ENCODE results near the gene JAZF1.

The JAZF1 gene

DNA sequence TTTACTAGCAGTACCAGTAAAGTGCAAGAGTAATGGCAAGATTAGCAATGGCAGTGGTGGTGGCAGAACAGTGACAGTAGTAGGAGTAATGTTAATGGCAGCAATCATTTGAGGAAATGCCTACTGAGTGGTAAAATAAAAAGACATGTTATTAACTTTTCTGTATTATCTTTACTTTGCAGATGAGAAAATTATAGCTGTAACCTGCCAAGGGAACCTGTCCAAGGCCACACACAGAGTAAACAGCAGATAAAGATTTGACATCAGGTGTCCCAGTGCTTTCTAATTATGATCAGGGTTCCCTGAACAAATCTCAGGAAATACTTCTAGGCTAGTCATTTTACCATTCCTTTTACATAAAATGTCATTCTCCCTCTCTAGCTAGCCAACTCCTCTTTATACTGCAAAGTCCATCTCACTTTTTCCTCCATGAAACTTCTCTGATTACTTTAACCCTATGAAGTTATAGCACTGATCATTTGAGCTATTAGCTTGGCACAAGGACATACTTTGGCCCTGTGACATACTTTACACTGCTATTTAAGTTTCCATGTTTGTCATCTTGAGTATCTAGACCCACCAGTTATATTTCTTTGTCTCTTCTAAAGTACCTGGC lies 221.6 kb downstream of the JAZF1 start:
- Histone ChIP-seq H3K27ac (no peak overlapping the region), H2AFZ (no peak overlapping the region), H3K4me2 (ENCODE audit: low read length) (no peak overlapping the region), H3K4me1 (no peaks in the 10 kb centered on the region), H3K4me3 (ENCODE audit: low read depth, low read length) (no peak overlapping the region), H3K9me3 (ENCODE audit: control insufficient read depth, low read length) (no peaks in the 10 kb centered on the region), H3K79me2 (peaks cover 4% of the 10 kb centered on the region), H3K36me3 (ENCODE audit: control insufficient read depth, insufficient read depth, low read length) (no peaks in the 10 kb centered on the region), H3K9ac (no peak overlapping the region), H3K27me3 (ENCODE audit: control insufficient read depth, insufficient read depth, low read length) (no peaks in the 10 kb centered on the region)
- TF ChIP-seq, protein P1, sequence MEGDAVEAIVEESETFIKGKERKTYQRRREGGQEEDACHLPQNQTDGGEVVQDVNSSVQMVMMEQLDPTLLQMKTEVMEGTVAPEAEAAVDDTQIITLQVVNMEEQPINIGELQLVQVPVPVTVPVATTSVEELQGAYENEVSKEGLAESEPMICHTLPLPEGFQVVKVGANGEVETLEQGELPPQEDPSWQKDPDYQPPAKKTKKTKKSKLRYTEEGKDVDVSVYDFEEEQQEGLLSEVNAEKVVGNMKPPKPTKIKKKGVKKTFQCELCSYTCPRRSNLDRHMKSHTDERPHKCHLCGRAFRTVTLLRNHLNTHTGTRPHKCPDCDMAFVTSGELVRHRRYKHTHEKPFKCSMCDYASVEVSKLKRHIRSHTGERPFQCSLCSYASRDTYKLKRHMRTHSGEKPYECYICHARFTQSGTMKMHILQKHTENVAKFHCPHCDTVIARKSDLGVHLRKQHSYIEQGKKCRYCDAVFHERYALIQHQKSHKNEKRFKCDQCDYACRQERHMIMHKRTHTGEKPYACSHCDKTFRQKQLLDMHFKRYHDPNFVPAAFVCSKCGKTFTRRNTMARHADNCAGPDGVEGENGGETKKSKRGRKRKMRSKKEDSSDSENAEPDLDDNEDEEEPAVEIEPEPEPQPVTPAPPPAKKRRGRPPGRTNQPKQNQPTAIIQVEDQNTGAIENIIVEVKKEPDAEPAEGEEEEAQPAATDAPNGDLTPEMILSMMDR (IDR thresholded peaks at IDR 0.05), result no peak

DNA sequence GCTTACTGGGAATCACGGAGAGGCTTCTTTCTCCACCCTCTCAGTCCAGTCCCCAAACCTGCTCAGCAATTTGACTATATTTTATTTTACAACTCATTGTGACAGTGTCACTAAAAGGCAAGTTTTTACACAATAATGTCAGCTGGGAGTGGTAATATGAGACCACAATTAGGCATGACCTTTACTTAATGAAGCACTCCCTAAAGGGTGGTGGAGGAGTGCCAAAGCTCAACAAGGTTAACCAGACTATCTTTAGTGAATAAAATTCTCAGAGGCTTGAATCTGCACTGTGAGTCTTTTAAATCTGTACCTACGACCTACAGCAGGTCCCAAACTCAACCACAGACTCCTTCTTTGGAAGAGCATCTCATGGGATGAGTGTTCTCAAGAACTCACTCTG lies 225.0 kb downstream of the JAZF1 start:
- Histone ChIP-seq H2AFZ (no peak overlapping the region), H3K9ac (no peak overlapping the region), H3K9me3 (ENCODE audit: control insufficient read depth, low read length) (no peaks in the 10 kb centered on the region), H3K27ac (no peak overlapping the region), H3K4me1 (no peaks in the 10 kb centered on the region), H3K4me2 (ENCODE audit: low read length) (no peak overlapping the region), H3K27me3 (ENCODE audit: control insufficient read depth, insufficient read depth, low read length) (no peaks in the 10 kb centered on the region), H3K36me3 (ENCODE audit: control insufficient read depth, insufficient read depth, low read length) (no peaks in the 10 kb centered on the region), H3K79me2 (no peaks in the 10 kb centered on the region), H3K4me3 (ENCODE audit: low read depth, low read length) (no peak overlapping the region)
- TF ChIP-seq, protein P1 (IDR thresholded peaks at IDR 0.05), result no peak

DNA sequence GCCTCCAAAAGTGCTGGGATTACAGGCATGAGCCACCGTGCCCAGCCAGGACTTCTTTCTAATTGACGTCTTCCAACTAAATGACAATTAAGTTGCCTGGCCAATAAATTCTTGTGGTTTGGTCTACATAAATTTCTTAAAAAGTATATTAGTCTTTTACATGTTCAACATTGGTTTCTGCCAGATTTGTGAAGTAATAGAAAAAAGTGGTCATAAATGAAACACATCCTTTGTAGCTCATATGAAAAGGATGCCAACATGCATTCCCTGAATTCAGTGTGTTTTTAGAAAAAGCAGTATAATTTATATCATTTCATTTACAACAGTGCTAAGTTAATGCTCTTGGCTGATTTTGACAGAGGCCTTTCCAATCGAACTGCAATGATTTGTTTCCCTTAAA lies 225.6 kb downstream of the JAZF1 start:
- Histone ChIP-seq H3K4me2 (ENCODE audit: low read length) (no peak overlapping the region), H3K4me1 (no peaks in the 10 kb centered on the region), H3K9ac (no peak overlapping the region), H3K79me2 (no peaks in the 10 kb centered on the region), H3K4me3 (ENCODE audit: low read depth, low read length) (no peak overlapping the region), H3K36me3 (ENCODE audit: control insufficient read depth, insufficient read depth, low read length) (no peaks in the 10 kb centered on the region), H2AFZ (no peak overlapping the region), H3K27ac (no peak overlapping the region), H3K27me3 (ENCODE audit: control insufficient read depth, insufficient read depth, low read length) (no peaks in the 10 kb centered on the region), H3K9me3 (ENCODE audit: control insufficient read depth, low read length) (no peaks in the 10 kb centered on the region)
- TF ChIP-seq, protein P1 (IDR thresholded peaks at IDR 0.05), result no peak

DNA sequence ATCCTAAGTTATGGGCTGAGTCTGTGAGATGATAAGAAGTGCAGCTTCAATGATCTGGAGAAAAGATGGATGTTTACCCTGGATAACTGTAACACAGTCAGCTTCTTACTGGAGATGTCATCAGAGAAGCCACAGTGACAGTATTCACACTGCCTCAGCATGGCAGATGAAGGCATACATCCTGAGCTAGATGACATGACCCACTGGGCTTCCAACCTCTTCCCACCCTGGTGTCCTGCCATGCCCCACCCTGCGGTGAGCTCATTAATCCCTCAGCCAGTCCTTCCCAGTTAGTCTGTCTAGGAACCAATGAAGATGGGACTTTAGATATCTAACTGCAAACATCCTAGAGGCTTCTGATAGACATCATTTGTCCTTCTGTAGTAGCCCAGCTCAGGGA lies 226.8 kb downstream of the JAZF1 start:
- no peaks in the 10 kb centered on the region for H3K79me2 ChIP-seq
- H3K4me1 ChIP-seq, result no peaks in the 10 kb centered on the region
- TF ChIP-seq, protein P1 (IDR thresholded peaks at IDR 0.05), result no peak
- H3K27me3 ChIP-seq (ENCODE audit: control insufficient read depth, insufficient read depth, low read length), result no peaks in the 10 kb centered on the region
- H3K36me3 ChIP-seq (ENCODE audit: control insufficient read depth, insufficient read depth, low read length), result no peaks in the 10 kb centered on the region
- H3K9ac ChIP-seq, result no peak overlapping the region
- no peak overlapping the region for H3K27ac ChIP-seq
- H2AFZ ChIP-seq, result no peak overlapping the region
- H3K4me2 ChIP-seq (ENCODE audit: low read length), result no peak overlapping the region
- H3K9me3 ChIP-seq (ENCODE audit: control insufficient read depth, low read length), result no peaks in the 10 kb centered on the region
- no peak overlapping the region for H3K4me3 ChIP-seq (ENCODE audit: low read depth, low read length)

DNA sequence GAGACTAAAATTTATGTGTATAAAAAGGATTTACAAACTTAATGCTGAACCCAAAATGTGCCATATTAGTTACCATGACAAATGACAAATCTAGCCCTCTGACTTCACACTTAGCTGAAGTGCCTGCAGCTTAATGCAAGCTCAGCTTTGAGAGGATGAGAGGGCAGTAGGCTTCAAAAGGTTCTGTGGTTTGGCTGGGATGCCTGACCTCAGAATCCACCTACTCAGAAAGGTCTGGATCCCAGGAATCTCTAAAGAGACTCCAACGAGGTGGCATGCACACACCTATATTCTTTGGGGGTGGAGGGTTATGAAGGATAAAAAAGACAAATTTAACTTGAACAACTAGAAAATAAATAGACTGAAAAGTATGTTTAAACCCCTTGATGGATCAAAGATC lies 227.2 kb downstream of the JAZF1 start:
- no peak overlapping the region for H3K27ac ChIP-seq
- no peak overlapping the region for H2AFZ ChIP-seq
- TF ChIP-seq, protein P1 (IDR thresholded peaks at IDR 0.05), result no peak
- no peak overlapping the region for H3K4me3 ChIP-seq (ENCODE audit: low read depth, low read length)
- H3K36me3 ChIP-seq (ENCODE audit: control insufficient read depth, insufficient read depth, low read length), result no peaks in the 10 kb centered on the region
- H3K4me2 ChIP-seq (ENCODE audit: low read length), result no peak overlapping the region
- H3K27me3 ChIP-seq (ENCODE audit: control insufficient read depth, insufficient read depth, low read length), result no peaks in the 10 kb centered on the region
- H3K4me1 ChIP-seq, result no peaks in the 10 kb centered on the region
- no peaks in the 10 kb centered on the region for H3K9me3 ChIP-seq (ENCODE audit: control insufficient read depth, low read length)
- no peak overlapping the region for H3K9ac ChIP-seq
- no peaks in the 10 kb centered on the region for H3K79me2 ChIP-seq

All from parathyroid adenoma (tissue), 2 donors.